NCI-H748 treated with DMSO at 0.1 percent for 48 hours (cell line): ENCODE data around the gene TFAP2A.

ENCODE experiments used
- DNase-seq: peaks from one replicate; lab custom pipeline; 2025; lab: John Stamatoyannopoulos, UW

TFAP2A gene

GRCh38 chr6:10399451-10399850 lies 15.4 kb downstream of the TFAP2A start:
- DNase-seq, result no peak

- no peak for DNase-seq
These were observed 16.2 kb downstream of the TFAP2A start for GRCh38 chr6:10398446-10399218.

- DNase-seq, result no peak
These were observed 17.0 kb downstream of the TFAP2A start for GRCh38 chr6:10397756-10398445.

GRCh38 chr6:10396785-10397184 lies 18.1 kb downstream of the TFAP2A start:
- no peak for DNase-seq

- no peak for DNase-seq
These were observed 18.9 kb downstream of the TFAP2A start for GRCh38 chr6:10395704-10396546.

DNA sequence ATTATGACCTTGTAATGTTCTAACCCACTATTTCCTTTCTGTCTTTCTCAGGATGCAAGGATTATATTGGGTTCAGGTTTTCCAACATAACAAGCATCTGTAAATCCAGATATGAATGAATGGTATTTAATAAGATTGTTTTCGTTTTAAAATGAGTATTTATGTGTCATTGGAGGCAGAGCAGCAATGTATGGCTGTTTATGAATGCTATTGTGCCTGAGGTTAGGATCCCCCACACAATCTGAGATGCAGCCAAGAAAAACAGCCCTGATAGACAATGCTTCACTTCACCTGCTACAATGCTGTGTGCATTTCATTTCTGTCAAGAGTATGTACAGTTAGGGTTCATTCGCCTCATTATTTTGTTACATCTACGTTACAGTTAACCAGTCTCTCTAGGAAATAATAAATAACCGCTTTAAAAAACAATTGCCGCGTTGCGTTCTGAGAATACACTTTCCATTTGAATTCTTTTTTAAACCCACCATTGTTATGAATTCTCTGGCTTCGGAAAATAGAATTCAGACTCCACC lies 19.6 kb downstream of the TFAP2A start:
- no peak for DNase-seq

GRCh38 chr6:10393544-10394225 lies 21.2 kb downstream of the TFAP2A start:
- DNase-seq, result peak; percentile 44

GRCh38 chr6:10391799-10392198 lies 23.1 kb downstream of the TFAP2A start:
- DNase-seq, result no peak

GRCh38 chr6:10391299-10391630 lies 23.6 kb downstream of the TFAP2A start:
- DNase-seq, result no peak

GRCh38 chr6:10390495-10391298 lies 24.2 kb downstream of the TFAP2A start:
- DNase-seq, result no peak

- no peak for DNase-seq
These were observed 25.0 kb downstream of the TFAP2A start for GRCh38 chr6:10389739-10390494.

DNA sequence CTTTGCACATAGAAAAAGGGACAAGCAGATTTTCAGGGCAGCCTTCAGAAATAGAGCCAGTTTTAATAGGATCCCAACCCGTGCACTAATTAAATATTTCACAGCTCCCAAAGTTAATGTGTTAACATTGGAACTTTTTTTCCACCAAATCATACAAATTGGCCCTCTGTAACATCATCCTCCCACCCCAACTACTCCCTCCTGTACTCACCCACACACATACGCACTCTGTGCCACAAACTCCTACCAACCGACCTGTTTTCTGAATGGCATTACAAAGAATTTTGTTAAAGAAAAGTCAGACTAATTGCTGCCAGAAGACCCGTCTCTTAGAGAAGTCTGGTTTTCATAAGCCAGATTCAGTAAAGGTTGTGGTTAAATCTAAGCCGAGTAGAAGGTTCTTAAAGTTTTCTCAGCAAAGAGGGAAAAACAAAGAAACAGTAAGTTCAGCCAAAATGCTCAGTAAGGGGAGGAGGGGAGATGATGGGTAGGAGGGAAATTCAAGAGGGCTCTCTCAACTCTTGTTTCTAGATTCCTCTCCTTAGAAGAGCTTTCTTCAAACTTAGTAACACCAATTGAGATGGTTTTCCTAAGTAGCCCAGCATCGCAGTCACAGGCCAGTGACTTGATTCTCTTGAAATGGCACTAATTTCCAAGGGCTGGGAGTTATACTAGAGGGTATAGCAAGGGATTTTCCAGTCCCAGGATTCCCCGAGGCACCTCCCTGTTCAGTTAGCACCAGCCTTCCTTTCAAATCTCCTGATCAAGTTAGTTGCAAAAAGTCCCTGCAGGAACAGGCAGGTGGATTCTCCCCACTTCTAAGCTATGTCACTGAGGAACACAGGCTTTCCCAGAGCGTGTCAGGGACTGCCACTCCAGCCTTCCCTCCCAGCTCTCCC lies 27.9 kb downstream of the TFAP2A start:
- DNase-seq, result no peak

DNA sequence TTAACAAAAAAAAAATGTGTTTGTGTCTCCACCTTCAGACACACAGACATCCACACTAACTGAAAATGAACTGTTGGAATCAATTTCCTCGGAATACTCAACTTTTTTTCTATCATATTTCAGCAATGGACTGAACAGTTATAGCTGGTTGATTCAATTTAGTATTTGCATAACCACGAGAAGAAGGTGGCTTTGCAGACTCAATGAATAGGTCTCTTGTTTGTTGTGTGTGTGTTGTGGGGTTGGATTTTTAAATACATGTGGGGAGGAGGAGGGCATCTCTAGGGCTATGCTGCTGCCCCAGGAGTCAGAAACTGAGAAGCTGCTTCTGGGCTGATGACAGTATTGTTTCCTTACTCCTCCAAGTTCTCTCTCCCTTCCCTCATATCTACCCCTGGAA lies 28.7 kb downstream of the TFAP2A start:
- DNase-seq, result no peak

GRCh38 chr6:10385524-10386132 lies 29.2 kb downstream of the TFAP2A start:
- DNase-seq, result no peak

- no peak for DNase-seq
These were observed 30.0 kb downstream of the TFAP2A start for GRCh38 chr6:10384610-10385523.

DNA sequence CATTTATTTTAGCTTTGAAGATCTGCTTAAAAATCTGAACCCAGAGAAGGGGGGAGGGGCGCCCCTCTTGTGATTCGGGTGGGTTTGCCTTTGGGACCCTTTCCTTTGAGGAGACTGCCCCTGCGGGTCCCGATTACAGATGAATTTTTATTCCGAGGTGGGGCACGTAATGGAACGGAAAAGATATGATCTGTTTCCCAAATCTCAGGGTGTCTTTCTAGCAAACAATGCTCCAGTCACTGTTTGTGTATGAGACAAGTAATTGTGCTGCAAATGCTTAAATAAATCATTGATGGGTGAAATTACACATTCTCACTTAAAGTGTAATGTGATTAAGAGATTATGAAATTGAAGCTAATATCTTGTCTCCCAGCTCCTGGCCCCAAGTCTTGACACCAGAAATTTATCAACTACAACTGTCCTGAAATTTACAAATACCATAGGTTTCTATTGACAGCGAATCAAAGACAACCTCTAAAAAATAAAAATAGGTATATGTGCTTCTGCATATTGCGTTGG lies 30.7 kb downstream of the TFAP2A start:
- DNase-seq, result no peak

GRCh38 chr6:10383331-10384090 lies 31.4 kb downstream of the TFAP2A start:
- DNase-seq, result no peak
